HG03095 (cell line): ENCODE data around the gene CYREN.
"Not testable (repeated sequence)": the region's sequence is repeated elsewhere in the genome, so short reads cannot be mapped to it uniquely, and the experiment has no call there.

ENCODE experiments used
- ATAC-seq: cut with Tn5 transposase; IDR thresholded peaks from one replicate; pipeline ENCODE4 v1.9.1; 2021; ENCODE audit warnings: moderate library complexity; ENCODE audit not compliant: unreplicated experiment

CYREN gene, protein sequence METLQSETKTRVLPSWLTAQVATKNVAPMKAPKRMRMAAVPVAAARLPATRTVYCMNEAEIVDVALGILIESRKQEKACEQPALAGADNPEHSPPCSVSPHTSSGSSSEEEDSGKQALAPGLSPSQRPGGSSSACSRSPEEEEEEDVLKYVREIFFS

DNA sequence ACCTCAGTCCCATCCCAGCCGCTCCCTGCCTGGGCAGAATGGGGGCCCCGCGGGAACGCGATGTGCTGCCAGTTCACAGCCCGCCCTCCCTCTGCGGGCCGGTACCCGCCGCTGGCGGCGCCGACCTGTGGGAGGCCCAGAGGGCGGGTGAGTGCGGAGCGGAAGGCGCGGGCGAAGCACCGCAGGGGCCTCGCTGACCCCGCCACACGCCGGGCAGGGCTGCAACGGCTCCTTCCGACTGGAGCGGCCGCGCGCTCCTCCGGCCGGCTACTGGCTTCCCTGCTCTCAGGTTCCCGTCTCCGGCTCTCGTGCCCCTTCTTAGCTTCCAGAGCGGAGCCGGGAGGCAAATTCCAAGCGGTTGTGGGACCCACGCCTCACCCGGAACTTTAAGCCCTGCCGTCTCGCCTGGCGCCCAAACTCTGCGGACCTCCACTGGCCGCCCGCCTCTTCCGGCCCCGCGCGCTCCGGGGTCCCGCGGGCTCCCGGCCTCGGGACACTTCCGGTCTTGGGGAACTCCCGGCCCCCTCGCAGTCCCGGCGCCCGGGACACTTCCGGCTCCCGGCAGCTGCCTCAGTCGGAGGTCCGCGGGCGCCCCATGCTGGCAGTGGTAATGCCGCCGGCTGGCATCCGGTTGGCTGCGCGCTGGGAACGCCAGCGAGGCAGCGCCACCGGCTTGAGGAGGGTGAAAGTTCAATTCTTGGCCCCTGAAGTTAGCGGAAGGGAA is at the start of gene CYREN:
TSS of gene CYREN (minus strand) at position 434 of the 724 bp plus-strand sequence. CDS start 1,785 bp downstream, outside the sequence.
- peak; percentile 72 for ATAC-seq

DNA sequence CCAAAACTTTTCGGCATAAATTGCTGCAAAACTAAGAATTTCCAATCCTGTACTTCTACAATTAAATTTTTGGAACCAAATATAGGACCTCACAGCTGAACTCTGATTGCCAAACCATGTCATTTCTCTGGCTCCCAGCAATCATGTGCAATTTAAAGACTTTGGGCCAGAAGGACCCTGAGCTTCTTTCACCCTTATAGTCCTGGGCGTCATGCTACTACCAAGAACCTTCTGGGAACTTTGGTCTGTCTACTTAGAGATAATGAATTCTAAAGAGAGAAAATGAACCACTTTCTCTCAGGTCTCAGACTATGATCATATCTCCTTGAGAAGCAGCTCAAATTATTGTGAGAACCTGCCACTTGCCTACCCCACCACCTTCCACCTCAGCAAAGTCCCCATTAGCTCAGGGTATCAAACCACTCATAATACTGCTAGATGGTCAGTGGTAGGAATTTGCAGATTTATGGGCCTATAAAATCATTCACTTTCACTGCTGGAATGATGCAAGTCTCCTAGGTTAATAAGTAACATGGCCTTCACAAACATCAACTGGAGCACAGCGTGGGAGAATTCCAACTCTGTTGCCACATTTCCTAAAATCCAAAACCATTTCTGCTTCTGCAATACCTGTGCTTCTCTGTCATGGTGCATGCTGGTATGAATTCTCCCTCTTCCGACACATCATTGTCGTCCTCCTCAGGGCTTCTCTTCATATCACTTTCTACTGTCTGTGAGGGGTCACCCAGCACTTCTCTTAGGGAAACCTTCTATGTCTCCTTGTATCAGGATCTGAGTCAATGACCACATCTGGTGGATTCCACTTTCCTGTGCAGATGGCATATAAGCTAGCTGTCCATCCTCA is 47.4 kb upstream of the CYREN start:
- ATAC-seq = no peak

DNA sequence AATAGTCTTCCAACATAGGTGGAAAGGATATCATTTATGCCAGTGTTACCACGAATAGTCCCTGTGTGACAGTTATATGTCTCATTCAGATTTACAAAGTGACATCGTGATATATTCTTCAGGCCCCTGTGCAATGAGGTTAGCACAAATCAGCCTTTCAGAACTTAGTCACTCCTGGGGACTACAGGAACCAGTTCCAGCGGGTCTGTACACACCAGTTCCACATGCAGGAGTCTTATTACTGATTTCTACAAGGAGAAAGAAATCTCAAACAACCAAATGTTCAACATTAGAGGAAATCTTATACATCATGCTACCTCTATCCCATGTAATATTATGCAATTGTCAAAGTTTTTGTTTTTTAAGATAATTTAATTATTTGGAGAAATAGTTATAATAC is 45.2 kb upstream of the CYREN start:
- no peak for ATAC-seq

DNA sequence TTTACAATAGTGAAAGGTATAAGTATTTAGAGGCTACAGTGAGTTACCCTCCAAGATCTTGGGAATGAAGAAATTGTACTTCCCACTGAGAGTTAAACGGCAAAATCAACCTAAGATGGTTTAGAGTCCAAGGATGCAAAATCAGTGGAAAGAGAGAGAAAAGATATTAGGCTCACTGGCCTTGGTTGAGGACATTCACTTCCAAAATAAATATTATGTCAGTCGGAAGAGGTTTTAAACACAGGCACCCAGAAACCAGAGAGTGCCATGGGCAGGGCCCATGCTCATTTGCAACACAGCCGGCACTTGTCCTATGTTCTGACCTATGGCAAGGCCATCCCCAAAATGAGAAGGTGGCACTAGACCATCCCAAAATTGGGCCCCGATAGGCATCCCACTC is 44.7 kb upstream of the CYREN start:
- no peak for ATAC-seq

DNA sequence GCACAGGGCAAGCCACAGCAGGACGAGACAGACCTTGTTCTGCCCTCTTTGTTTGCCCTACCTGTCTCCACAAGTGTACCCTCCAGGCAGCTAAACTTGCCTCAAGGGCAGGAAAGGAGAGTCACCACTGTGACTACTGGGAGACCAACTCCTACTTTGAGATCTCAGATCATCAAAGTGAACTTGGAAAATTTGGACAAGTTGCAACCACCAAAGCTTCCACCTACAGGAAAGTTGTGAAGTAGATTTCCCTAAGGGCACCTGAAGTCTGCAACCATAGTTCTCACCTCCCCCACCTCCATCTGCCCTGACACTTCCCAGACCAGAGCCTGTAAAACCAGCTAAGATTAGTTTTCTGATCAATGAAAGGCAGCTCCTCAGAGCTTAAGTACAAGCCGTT is 43.3 kb upstream of the CYREN start:
- ATAC-seq = no peak

DNA sequence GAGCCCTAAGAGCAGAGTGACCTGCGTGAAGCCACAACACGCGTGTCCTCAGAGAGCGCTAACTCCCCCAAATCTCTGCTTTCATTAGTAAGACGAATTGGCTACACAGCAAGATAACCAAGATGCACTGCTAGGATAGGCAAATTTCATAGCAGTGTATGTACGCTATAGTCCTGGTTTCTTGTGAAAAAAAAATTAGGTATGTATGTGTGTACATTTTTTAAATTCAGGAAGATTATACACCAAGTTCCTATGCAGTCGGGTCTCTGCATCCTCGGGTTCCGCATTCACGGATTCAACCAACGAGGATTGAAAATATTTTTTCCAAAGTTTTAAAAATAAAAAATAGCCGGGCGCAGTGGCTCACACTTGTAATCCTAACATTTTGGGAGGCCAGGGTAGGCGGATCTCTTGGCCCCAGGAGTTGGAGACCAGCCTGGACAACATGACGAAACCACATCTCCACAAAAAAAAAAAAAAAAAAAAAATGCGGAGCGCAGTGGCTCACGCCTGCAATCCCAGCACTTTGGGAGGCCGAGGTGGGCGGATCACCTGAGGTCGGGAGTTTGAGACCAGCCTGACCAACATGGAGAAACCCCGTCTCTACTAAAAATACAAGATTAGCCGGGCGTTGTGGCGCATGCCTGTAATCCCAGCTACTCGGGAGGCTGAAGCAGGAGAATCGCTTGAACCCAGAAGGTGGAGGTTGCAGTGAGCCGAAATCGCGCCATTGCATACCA is 41.6 kb upstream of the CYREN start:
- ATAC-seq = not testable (repeated sequence)

DNA sequence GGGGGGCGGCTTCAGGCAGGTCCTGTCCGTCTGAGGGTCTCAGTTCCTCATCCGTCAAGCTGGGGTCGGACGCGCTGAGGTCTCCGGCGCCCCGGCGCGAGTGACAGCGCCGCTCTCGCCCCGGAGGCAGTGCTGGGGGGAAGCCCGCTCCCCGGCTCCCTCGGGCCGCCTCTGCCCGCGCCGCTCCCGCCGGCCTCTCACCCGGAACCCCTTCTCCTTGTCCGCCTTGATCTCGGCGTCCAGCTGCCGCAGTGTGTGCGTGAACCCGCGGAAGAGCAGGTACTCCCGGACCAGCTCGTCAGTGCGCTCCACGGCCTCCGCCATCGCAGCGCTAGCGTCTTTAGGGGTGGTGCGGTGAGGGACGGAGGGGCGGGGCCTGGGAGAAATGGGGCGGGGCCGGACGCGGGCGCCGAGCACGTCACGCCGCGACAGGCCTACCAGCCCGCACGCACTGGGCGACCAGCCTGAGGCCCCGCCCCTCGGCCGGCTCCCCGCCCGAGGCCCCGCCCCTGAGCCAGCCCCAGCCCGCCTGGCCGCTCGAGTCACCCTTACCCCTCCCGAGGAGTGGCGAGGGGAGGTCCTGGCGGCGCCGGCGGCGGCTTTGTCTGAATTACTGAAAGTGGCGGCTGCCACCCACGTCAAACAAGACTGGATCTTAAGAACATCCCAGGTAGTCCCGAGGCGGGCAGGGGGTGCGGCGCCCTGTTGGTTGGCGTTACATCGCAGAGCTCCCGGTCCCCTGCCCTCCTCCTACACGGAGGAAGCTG is 40.9 kb upstream of the CYREN start, which contains the start of gene WDR91:
TSS of gene WDR91 (minus strand) at position 348 of the 767 bp plus-strand sequence. CDS start at position 324, 24 bp downstream.
- peak; percentile 80 for ATAC-seq

DNA sequence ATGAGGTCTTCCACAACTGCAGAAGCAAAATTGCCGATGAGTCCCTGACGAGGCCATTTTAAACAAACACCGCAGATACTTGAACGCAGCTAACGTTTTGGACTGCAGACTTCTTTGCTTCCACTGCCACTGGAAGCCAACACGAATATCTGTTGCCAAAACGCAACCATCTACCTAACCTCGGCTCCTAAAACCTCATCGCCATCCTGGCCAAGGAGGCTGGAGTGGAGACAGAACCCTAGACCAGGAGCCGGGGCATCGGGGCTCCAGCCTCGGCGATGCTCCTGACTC is 40.3 kb upstream of the CYREN start:
- ATAC-seq = no peak

DNA sequence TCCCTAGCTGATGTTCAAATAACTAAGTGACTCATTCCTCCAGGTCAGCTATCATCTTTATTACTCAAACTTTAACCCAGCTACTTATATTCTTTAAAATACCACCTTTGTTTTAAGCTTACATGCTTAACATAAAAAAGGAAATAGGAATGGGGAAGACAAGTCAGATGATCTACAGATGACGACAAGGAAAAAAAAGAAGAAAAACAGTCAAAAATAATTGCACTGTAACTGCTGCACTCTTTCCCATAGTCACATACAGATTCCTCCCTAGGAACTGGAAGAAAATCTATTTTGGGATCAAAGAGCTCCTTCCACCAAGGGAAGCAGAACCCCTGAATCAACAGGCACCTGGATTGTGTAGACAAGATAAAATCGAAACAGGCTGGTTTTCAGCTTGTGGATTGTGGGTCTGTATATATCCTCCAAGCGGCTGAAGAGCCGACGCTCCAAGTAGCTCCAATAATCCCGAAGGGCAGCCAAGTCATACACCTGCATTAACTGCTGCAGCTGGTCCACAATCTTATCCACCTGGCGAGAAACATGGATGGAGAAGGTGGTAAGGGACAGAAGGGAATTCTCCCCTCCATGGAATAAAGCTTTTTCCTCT is 38.8 kb upstream of the CYREN start:
- no peak for ATAC-seq

DNA sequence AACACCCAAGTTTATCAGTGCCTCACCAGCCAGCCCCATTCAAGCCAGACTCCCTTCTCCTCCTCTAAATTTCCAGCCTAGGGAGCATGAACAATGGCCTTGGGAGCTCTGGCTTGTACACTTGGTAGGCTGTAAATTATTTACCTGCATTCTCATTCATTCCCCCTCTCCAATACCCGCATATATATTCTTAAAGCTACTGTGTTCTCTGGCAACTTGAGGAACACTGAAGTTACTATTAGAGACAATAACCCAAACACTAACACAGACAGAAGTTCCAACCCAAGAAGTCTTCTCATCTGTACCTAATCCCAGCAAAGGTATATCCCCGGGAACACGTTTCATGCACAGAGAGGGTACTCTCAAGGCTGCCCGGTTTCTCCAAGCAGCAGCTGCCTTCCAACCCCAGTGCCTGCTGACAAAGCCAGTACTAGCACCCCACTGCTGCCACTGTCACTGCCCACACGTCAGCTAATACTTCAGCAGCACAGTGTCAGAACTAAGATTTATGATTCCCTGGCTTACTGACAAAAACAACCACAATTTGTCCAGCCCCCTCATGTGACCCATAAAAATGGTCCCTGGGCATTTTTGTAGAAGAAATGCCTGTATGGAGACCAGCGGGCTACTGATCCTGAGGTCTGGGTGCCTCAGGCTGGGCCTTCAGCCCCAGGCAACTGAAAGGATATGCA is 37.7 kb upstream of the CYREN start:
- ATAC-seq = no peak

DNA sequence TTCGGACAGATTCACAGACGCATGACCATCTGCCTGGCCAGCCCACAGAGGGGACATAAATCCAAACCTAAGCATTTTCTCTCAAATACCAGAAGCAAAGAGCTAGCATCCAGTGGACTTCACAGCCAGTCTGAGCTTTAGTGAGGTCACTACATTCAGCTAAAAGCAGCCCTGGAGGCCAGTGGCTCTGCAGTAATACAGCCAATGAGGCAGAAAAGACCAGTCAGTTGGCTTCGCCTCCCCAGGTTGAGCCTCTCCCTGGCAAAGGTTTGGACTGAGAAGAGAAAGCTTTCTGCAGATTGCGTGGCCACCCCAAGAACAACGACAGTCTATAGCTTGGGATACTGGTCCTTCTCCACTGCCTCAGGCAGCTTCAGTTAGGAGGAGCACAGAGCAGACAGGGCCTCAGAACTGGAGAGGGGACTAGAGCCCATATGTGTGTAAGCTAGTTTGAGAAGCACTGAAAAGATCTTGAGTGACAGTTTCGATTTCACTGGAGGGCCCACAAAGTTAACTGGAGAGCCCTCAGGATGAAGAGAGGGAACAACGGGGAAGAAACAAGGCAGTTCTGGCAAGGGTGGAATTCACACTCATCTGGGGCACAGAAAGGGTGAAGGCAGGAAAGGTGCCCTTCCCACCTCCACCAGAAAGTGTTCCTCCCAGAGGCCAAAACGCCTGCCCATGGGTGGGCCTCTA is 37.0 kb upstream of the CYREN start:
- ATAC-seq = no peak

DNA sequence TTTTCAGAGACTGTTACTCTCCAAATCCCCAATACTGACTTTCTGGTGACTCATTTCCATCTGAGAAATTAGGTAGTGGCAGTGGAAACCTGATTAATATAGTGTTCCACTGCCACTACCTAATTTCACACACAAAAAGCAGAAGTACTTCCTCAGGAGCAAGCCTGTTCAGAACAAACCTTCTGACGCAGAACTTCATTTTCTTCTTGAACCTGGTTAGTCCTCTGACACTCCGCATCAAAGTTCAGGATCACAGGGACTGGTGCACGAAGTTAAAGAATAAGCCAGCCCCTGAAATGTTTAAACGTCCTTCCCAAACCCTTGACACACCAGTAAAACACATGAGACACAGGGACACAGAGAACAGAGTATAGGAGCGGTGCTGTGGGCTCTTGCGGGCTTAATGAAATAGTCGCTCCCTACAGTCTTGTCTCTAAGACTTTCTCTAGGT is 36.5 kb upstream of the CYREN start:
- peak; percentile 27 for ATAC-seq

DNA sequence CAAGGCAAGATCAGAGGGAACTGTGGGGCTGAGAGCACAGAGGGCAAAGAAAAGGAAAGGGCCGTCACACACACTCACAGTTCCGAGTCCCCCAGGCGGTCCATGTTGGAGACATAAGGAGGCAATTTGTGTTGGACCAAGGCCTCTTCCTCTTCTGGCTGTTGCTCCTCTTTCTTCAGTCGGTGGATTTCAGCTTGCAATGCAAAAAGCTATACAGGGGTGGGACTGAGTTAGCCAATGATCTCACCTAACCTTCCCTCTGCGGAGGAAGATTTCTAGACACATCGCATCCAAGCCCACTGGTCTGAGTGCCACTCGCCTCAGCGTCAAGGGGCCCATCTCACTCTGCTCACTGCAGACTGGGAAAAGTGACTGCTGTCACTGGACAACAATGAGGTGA is 35.3 kb upstream of the CYREN start:
- no peak for ATAC-seq

DNA sequence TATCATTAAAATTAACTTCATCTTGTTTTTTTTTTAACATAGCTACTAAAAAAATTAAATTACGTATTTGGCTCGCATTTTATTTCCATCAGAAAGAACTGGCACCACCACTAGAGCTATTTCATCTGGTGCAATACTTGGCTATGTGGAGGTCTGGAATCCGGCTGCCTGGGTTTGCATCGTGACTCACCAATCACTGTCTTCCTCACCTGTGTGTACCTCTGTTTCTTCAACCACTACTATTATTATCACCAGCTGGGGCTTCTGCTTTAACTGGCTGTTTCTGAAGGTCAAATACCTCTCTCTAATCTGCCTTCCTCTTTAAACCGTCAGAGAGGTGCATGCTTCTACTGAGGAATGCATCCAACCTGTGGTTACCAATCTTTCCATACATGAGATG is 34.4 kb upstream of the CYREN start:
- ATAC-seq = no peak

DNA sequence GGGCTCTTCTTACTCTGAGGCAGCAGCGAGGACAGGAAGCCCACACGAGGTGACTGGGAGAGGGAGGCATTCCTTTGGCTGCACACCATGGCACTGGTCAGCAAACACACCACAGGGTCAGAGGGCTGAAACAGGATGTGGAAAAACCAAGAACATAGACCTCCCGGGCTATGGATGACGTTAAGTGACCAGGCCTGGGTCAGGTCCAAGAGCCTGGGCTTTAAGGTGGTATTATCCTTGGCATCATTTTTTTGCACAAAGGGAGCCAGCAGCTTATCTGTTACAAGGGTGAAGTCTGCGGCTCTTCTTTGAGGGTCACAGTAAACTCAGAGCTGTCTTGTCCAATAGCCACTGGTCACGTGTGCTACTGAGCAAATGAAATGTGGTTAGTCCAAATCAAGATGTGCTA is 33.8 kb upstream of the CYREN start:
- no peak for ATAC-seq

DNA sequence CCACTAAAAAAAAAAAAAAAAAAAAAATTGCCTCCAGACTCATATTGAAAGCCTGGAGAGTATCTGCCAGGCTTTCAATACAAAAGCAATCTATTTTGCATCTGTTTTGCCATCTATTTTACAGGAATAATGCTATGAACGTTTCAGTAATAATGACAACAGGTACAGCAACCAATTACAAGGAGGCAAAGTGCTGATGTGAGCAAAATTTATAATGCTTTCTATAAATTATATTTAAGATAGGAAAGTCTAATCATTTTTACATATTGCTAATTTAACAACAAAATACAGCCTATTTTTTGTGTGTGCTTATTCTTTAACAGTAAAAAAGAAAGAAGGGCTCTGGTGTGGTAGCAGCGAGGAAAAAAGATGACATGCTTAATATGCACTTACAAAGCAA is 30.8 kb upstream of the CYREN start:
- ATAC-seq = no peak

DNA sequence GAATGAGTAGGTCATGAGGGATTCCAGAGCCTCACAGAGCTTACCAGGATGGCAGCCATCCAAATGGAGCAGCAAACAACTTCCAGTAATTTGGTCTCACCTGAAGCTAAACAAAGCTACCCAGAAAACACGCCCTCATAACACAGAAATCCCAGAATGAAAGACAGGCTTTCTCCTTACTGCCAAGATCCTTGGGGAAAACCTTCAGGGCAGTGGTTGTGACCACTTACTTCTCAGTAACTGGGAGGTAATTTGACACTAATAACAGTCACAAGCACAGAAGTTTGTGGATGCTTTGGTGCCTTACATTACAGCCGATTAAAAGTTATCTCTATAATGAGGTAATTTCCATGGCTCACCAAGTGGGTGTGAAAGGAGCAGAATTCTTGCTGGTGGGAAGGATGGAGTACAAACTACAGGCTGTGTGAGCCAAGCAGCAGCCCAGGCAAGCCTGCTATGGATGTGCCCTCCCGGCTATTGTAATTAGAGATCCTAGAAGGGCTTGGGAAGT is 30.4 kb upstream of the CYREN start:
- no peak for ATAC-seq

DNA sequence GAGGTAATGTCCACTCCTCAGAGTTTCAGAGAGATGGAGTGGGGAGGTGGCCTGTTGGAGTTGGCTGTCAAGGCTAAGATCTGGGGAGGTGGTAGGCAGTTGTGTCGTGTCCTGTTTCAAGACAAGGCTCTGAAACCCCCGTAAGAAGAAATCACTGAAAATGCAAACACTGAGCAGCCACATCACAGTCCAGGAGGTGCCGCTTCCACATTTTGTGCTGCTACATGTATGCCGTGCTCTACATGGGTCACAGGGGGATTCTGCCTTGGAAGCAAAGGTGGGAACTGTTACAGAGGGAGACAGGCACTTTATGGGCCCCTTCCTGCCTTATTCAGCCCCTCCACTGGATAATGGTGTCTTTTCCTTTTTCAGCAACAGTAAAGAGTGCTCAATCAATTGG is 28.9 kb upstream of the CYREN start:
- ATAC-seq = no peak
